HG02571 (cell line): Measurements from ENCODE around the gene GJA5.

ENCODE experiments used
- ATAC-seq: cut with Tn5 transposase; IDR thresholded peaks from one replicate; pipeline ENCODE4 v1.9.1; 2021; ENCODE audit warnings: mild to moderate bottlenecking, moderate library complexity; ENCODE audit not compliant: unreplicated experiment

Gene GJA5

DNA sequence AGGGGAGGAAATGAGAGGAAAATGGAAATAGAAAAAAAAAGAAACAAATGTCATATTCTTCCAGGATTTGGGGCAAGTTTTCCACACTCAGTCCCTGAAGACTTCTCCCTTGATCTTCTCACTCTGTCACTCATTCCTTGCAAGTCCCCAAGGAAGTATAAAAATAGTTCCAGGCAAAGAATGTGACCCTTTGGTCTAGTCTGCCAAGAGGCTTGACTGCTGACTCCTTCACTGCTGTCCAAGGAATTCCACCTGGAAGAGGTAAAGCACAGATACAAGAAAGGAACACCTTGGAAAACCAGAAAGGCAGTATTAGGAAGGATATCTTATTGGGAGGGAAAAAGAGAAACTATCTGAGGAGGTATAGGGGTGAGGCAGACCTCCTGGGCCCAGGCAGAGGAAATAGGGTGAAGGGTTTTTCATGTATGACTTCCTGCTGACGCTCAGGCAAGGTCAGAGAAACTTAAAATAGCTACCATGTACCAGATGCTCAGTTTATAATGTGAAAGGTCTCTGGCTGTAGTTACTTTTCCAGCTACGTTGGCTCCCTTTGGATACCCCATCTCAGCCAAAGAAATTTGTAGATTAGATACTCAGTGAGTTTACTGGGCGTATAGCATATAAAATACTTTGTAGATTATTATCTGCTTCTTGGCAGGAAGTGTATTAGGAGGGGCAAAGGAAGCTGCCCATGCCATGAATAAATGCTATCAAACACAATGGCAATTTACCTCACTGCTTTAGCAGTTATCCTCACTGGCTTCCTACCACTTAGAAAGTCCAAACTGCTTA is 2.0 kb upstream of the GJA5 start:
- no peak for ATAC-seq

DNA sequence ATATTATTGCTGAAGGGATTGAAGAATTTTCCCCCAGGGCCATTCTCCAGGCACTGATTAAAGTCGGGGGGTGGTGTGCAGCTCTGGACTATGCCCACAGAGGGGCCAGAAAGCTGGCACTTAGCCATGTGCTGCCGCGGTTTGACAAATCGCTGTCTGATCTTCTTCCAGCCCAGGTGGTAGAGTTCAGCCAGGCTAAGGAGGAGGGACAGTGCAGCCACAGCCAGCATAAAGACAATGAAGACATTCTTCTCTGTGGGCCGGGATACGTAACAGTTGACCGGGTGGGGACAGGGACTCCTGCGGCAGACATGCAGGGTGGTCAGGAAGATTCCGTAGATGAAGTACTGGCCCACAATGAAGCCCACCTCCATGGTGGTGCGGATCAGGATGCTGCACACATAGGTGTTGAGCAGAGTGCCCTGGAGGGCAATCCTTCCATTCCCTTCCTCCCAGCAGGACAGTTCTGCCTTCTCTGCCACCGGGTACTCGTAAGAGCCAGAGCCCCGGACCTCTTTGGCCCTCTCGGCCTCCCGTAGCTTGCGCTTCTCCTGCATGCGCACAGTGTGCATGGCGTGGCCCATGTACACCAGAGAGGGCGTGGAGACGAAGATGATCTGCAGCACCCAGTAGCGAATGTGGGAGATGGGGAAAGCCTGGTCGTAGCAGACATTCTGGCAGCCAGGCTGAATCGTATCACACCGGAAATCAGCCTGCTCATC is 1.9 kb downstream of the GJA5 start:
- no peak for ATAC-seq

- ATAC-seq, result no peak
These were observed 3.1 kb downstream of the GJA5 start for GRCh38 chr1:147757015-147757990.

- no peak for ATAC-seq
These were observed 4.1 kb downstream of the GJA5 start for GRCh38 chr1:147756341-147756740.

DNA sequence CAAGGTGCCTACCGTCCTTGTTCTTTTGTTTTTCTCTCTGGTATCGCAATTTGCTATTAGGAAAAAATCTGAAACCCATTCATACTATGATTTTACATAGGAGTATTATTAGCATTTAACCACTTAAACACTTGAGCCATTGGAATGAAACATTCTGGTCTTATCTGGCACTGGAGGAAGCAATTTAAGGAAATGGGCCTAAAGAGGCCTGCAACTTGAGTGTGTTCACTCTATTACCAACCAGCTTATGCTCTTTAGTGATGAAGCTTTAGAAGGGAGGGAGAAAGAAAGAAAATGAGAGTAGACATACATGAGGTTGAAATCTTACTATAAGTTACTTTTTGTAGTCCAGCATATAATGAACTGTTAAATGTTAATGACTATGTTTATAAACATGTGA is 5.7 kb downstream of the GJA5 start:
- no peak for ATAC-seq

- no peak for ATAC-seq
These were observed 7.3 kb downstream of the GJA5 start for GRCh38 chr1:147753081-147753480.

DNA sequence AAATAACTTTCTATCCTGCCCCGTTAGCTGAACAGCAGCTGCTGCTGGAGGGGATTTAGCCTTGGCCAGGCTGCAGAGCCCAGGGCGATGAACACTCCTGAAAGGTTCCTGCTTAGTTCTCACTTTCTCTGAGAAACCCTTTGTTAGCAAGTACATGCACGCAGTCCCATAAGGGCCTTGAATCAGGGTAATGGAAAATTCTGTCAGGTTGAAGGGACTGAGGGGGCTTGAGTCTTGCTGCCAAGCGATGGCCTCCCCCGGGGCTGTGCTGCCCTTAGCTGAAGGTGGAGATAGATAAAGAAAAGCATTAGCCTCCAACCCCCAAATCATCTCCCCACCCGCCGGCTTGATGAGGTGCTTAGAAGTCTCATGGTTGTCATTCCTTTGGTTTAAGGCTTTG is 7.9 kb downstream of the GJA5 start:
- ATAC-seq, result no peak

GRCh38 chr1:147751346-147751745 is 9.1 kb downstream of the GJA5 start:
- no peak for ATAC-seq

DNA sequence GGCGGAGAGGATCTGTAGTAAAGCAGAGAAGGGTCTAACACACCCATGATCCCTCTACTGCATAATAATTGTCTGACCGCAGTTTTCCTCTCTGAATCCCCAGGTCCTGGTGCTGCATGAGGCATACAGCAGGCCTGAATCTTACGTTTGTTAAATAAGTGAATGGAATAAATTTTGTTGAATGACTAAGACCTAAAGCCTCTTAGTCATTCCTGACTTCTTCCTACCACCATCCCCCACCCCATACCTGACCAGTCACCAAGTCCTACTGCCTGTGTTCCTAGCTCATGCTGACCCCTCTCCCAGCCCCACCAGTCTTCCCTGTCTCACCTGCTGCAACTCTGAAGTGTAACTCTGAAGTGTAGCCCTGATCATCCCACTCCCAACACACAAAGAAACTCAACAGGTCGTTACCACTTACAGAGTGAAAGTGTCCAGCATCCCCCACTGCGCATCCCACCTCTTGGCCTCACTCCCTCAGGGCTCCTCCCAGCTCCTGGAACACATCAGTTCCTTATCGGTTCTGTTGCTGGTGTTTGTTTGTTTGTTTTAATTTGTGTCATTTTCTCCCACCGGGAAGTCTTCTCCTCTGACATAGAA is 9.7 kb downstream of the GJA5 start:
- no peak for ATAC-seq

DNA sequence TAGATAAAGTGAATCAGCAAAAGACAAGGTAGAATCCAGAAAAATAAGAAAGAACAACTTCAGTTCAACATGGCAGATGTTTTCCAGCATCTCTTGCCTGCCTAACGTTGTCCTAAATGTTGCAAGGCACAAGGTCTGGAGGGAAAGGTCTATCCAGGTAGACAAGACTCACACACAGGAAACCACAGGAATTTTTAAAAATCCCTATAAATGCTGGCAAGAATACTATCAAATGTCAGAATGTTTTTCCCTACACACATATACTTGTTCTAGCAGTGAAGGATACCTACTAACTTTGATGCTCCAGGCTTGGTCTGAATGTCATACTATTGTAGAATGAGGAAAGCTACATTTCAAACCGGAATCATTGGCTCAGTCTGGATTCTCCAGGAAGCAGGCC is 10.6 kb downstream of the GJA5 start:
- ATAC-seq, result no peak

DNA sequence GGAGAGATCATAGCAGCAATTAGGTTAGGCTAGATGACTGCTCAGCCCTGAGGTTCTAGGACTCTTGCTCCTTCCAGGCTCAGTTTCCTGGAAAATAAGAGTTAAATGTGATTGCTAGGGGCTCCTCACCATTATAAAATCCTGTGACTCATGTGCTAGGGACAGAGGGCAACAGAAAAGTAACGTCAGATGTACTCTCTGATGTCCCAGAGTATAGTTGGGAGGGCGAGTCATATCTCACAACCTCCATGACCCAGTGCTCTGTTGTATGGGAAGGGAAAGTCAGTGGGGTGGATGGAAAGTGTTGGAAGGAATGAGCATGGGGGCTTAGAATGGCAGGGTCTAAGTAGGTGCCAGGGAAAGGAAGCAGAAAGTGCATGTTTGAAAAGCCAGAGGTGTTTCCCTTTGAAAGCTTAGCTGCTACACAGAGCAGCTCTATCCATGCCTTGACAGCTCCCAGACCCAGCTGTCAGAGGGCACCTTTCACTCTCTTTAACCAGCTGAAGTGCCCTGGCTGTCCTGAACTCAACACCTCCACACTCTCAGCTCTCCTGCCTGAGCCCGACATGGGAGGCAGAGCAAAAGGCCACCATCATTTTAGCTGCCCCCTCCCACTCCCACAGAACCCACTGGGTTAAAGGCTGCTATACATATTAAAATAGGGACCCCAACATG is 11.6 kb downstream of the GJA5 start:
- no peak for ATAC-seq

DNA sequence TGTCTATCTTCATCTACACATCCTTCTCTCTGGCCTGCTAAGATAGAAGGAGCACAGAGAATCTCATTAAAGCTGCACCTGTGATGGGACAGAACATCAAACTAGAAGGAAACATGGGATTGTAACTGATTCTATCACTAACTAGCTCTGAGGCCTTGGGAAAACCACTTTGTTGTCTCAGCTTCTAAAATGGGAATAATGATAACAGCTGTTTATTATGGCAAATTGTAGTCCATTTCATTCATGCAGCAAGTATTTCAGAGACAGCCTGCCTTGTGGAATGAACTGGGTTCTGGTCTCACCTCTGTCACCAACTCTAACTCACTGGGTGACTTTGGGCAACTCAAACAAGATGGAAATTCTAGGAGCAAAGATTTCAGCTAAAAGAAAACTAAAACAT is 12.4 kb downstream of the GJA5 start:
- no peak for ATAC-seq

DNA sequence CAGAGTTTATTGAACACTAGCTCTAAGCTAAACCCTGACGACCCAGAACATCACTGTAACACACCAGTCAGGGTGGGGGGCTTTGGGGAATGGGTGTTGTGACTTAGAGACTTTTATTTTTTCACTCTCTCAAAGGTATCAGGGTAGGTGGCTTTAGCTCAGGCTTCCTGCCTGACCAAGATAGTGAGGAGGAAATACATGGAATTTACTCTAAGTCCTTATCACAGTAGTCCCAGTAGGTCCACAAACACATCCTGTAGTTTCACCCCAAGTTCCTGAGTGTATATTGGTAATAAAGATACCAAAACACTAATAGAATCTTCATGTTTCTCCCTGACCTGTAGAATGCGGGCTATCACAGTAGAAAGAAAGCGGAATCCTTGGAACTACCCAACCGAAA is 15.1 kb downstream of the GJA5 start:
- ATAC-seq, result no peak

DNA sequence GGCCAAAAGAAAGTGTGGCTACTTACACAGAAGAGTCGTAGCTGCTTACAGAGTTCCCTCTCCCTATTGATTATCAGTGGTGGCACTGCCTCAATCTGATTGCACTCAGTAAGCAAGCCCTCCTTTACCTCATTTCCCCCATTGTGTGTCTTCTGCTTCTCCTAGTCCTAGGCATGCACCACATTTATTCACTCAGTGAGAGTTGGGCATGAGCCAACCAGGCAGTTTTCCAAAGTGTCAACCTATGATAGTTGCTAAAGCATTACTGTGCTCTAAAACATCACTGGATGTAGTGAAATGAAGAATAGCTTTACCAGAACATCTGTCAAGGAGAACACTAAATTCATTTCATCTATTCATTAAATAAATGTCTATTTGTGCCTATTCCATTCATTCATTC is 19.3 kb downstream of the GJA5 start:
- no peak for ATAC-seq

DNA sequence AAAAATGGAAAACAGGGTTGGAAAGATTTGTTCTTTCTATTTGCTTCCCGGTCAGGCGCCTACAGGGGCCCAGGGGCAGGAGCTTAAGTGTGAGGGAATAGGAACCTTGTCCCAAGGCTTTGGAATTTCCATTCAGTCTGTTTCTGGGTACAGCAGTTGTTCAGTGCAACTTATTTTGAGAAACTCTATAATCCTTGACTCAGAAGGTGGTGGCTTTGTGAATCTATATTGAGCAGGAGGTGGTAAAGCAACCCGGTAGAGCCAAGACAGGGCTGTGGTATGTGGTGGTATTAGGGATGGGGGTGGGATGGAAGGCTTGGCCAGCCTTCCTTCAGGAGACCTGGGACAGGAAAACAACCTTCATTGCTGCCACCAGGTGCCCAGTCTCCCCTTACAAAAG is 20.0 kb downstream of the GJA5 start:
- ATAC-seq, result no peak

GRCh38 chr1:147738739-147739476 is 21.5 kb downstream of the GJA5 start:
- no peak for ATAC-seq

GRCh38 chr1:147738129-147738528 is 22.3 kb downstream of the GJA5 start:
- no peak for ATAC-seq

DNA sequence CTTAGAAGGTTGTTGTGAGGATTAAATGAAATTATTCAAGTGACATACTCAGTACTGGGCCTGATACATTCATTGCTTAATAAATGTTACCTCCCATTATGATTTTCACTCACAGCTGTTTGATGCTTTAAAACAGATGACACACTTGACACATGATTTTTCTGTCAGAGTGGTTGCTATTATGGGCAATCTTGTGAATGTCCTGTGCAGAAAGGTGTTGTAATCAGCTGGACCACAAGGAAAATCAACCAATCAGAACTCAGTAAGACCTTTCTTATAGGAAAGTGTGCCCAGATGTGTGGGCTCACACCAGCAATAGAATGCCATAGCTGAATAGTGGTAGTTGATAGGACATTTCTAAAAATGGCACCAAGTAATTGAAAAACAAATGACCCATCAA is 23.5 kb downstream of the GJA5 start:
- ATAC-seq, result no peak

DNA sequence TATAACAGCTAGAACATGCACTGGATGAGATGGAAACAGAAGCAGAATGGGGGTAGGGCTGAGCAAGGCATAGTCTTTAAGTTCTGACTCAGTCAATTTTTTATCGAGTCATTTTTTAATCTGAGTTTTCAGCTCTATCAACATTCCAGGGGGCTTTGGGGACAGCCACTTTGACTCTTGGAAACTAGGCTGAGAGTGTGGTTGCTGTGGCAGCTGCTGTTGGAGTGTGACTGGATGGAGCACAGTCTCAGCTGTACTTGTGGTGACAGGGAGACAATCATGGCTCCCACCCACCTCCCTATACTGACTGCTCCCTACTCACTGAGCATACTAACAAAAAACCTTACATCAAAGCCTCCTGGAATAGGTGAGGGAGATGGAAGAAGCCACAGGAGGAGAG is 25.0 kb downstream of the GJA5 start:
- ATAC-seq, result no peak
